HepG2 (cell line): ENCODE data around the gene SH3GL2. TPM values are rescaled to one million over a fixed set of nuclear protein-coding genes. Genes with fewer than 3 reads are reported as not detected.

Source experiments
- ATAC-seq: fragments of 200-7000 bp; cut with Tn5 transposase; 3 replicates; pipeline ENCODE4 v1.9.1; 2020; ENCODE audit warnings: mild to moderate bottlenecking, moderate library complexity
- BruUV-seq: library from RNA; stranded (reverse); fragments of 400-500 nt; replicated peaks from 2 replicates; lab custom pipeline; 2021; lab: Mats Ljungman, UMichigan
- CTCF ChIA-PET: fragments of 300-600 bp; formaldehyde crosslinking; extraction: SDS; loops from one replicate; lab custom pipeline; 2021; ENCODE audit warnings: low total read pairs, inconsistent platforms, low intra/inter-chr PET ratio; lab: Yijun Ruan, JAX
- POLR2A ChIA-PET: fragments of 350-600 bp; sonication (Branson Sonifier 250); formaldehyde crosslinking; loops from one replicate; lab custom pipeline; 2020; ENCODE audit warnings: antibody characterized with exemption, inconsistent platforms; lab: Yijun Ruan, JAX
- DNase-seq: peaks from one replicate; pipeline ENCODE4 v3.0.0-alpha.2; 2015; ENCODE audit warnings: low spot score
- FAIRE-seq: peaks from 3 replicates; lab custom pipeline; 2011; peaks lifted over from hg19 to GRCh38; lab: Jason Lieb, UNC
- H2AFZ ChIP-seq: one replicate; pipeline ENCODE4 v1.6.1; 2011; ENCODE audit warnings: low read length, inconsistent platforms
- H3K27ac ChIP-seq: fragments of 300-600 bp; 3 replicates; pipeline ENCODE4 v1.8.0; 2011; ENCODE audit warnings: mixed run types, mild to moderate bottlenecking, mixed read lengths, low read length, inconsistent platforms; ENCODE audit not compliant: insufficient read depth; ENCODE audit errors: extremely low read length
- H3K27me3 ChIP-seq, 2 experiments: fragments of 200-600 bp in 1 of 2; 2 replicates in 1 of 2; 3 replicates in 1 of 2; pipeline versions ENCODE4 v1.6.0 to v1.8.0; 2011; ENCODE audit warnings: low read length in 2 of 2, mild to moderate bottlenecking in 2 of 2, moderate library complexity in 2 of 2, inconsistent platforms in 1 of 2; ENCODE audit not compliant: insufficient read depth in 2 of 2, control insufficient read depth in 1 of 2
- H3K36me3 ChIP-seq, 2 experiments: fragments of 200-600 bp in 1 of 2; replicated peaks in 1 of 2; 2 replicates in 1 of 2; 3 replicates in 1 of 2; pipeline versions ENCODE4 v1.5.1 to v1.8.0; 2011; ENCODE audit warnings: low read length in 2 of 2, inconsistent platforms in 1 of 2; ENCODE audit not compliant: insufficient read depth in 2 of 2, control insufficient read depth in 1 of 2
- H3K4me1 ChIP-seq: 2 replicates; pipeline ENCODE4 v1.5.1; 2012; ENCODE audit warnings: low read length, inconsistent platforms; ENCODE audit not compliant: insufficient read depth
- H3K4me2 ChIP-seq: 2 replicates; pipeline ENCODE4 v1.6.0; 2011; ENCODE audit warnings: low read depth, low read length, inconsistent platforms
- H3K4me3 ChIP-seq, 3 experiments: fragments of 200-600 bp in 1 of 3; sonication (generic), shearing (Covaris generic) in 1 of 3; replicated peaks in 1 of 3; 2 replicates each; pipeline ENCODE4 v1.5.1; 2011 to 2016; ENCODE audit warnings: low read length in 3 of 3, inconsistent platforms in 2 of 3, low read depth in 2 of 3, mild to moderate bottlenecking in 2 of 3, control low read depth in 1 of 3, mixed read lengths in 1 of 3; ENCODE audit not compliant: insufficient read depth in 1 of 3
- H3K79me2 ChIP-seq: one replicate; pipeline ENCODE4 v1.6.1; 2011; ENCODE audit warnings: low read length, inconsistent platforms; ENCODE audit not compliant: insufficient read depth
- H3K9ac ChIP-seq: 2 replicates; pipeline ENCODE4 v1.6.0; 2011; ENCODE audit warnings: mild to moderate bottlenecking, low read depth, low read length, inconsistent platforms; ENCODE audit not compliant: insufficient read depth
- H3K9me3 ChIP-seq: 2 replicates; pipeline ENCODE4 v1.5.1; 2012; ENCODE audit warnings: mild to moderate bottlenecking, low read length
- H4K20me1 ChIP-seq: 2 replicates; pipeline ENCODE4 v1.6.0; 2011; ENCODE audit warnings: inconsistent platforms, mild to moderate bottlenecking, low read length, moderate library complexity; ENCODE audit not compliant: insufficient read depth
- FIP1L1 ChIP-seq: fragments of 200-400 bp; formaldehyde crosslinking; IDR thresholded peaks from 2 replicates; pipeline ENCODE4 v1.6.1; 2018; ENCODE audit warnings: low read depth, mild to moderate bottlenecking, low read length, moderate library complexity, borderline replicate concordance; ENCODE audit not compliant: insufficient read depth
- HMGA1 ChIP-seq: sonication (generic); formaldehyde crosslinking; conservative IDR thresholded peaks from 2 replicates; pipeline ENCODE4 v1.4.0; 2020; ENCODE audit warnings: missing genetic modification reagents
- HMGXB4 ChIP-seq, 2 experiments: sonication (generic) in 1 of 2; formaldehyde crosslinking in 1 of 2; IDR thresholded peaks; 2 replicates each; pipeline versions ENCODE4 v1.4.0 to v1.6.1; 2018 to 2020; ENCODE audit warnings: missing genetic modification reagents in 2 of 2, borderline replicate concordance in 1 of 2, low read depth in 1 of 2, mild to moderate bottlenecking in 1 of 2, missing biosample characterization in 1 of 2
- LCORL ChIP-seq, 2 experiments: fragments of 450-650 bp in 1 of 2; sonication (generic) in 1 of 2; formaldehyde crosslinking in 1 of 2; IDR thresholded peaks; 2 replicates each; pipeline versions ENCODE4 v1.5.0 to v1.6.1; 2017 to 2020; ENCODE audit warnings: antibody characterized with exemption in 1 of 2, missing genetic modification reagents in 1 of 2
- NFRKB ChIP-seq: fragments of 450-650 bp; IDR thresholded peaks from 2 replicates; pipeline ENCODE4 v1.6.1; 2017
- SAP130 ChIP-seq: IDR thresholded peaks from 2 replicates; pipeline ENCODE4 v1.6.1; 2016; ENCODE audit warnings: low read depth
- SKIL ChIP-seq: sonication (generic); formaldehyde crosslinking; IDR thresholded peaks from 2 replicates; pipeline ENCODE4 v1.8.0; 2022; ENCODE audit warnings: missing genetic modification reagents, mild to moderate bottlenecking, moderate library complexity, borderline replicate concordance
- THYN1 ChIP-seq: sonication (generic); formaldehyde crosslinking; IDR thresholded peaks from 2 replicates; pipeline ENCODE4 v1.8.1; 2023; ENCODE audit warnings: low read depth, mild to moderate bottlenecking, moderate library complexity, missing genetic modification reagents, borderline replicate concordance
- TRIM24 ChIP-seq: sonication (generic); formaldehyde crosslinking; IDR thresholded peaks from 2 replicates; pipeline ENCODE4 v1.8.0; 2022; ENCODE audit warnings: mild to moderate bottlenecking, missing genetic modification reagents
- ZFP36L2 ChIP-seq: sonication (generic); formaldehyde crosslinking; IDR thresholded peaks from 2 replicates; pipeline ENCODE4 v1.4.0; 2020; ENCODE audit warnings: missing genetic modification reagents
- ZMYM4 ChIP-seq: sonication (generic); formaldehyde crosslinking; IDR thresholded peaks from 2 replicates; pipeline ENCODE4 v1.8.1; 2023; ENCODE audit warnings: mild to moderate bottlenecking, missing genetic modification reagents
- WGBS: methylation state at CpG from one replicate; pipeline ENCODE4 v1.1.6; 2017; ENCODE audit warnings: low lambda C conversion rate; 5-methylcytosine and 5-hydroxymethylcytosine counted together
- in situ Hi-C: cut with HindIII; loops from 2 replicates; pipeline ENCODE4 v1.10.0; 2017; ENCODE audit warnings: low pct_unique_long_range_greater_than_20kb; ENCODE audit not compliant: extremely low pct_ligation_motif_present
- intact Hi-C: fragments of 100-400 bp; cut with micrococcal nuclease; formaldehyde crosslinking; loops from one replicate; pipeline ENCODE4 v1.10.0; 2022; ENCODE audit not compliant: unreplicated experiment
- polyA plus RNA-seq, 8 experiments: library from polyadenylated mRNA; depleted of rRNA in 3 of 8; stranded (reverse) in 7 of 8; unstranded in 1 of 8; fragments of >200 nt; fragmentation: Illumina TruSeq in 4 of 8; extraction: Trizol in 4 of 8; gene quantifications; 2 replicates each; pipeline versions ENCODE4 v1.2.1 to v1.2.3, GENCODE V29; 2011 to 2016; ENCODE audit warnings: low read depth in 4 of 8, missing spikeins in 1 of 8, mixed read lengths in 1 of 8; ENCODE audit not compliant: insufficient read depth in 1 of 8
- total RNA-seq, 5 experiments: library from RNA; depleted of rRNA; stranded (reverse); fragments of >200 nt; fragmentation: Illumina TruSeq; extraction: Trizol; gene quantifications; 2 replicates each; pipeline ENCODE4 v1.2.3, GENCODE V29; 2016; ENCODE audit warnings: low read depth in 1 of 5
- TF ChIP-seq, protein P1 (sequence below): sonication (generic); formaldehyde crosslinking; IDR thresholded peaks from 2 replicates; pipeline ENCODE4 v1.8.0; 2022; ENCODE audit warnings: missing genetic modification reagents, mild to moderate bottlenecking, borderline replicate concordance
- TF ChIP-seq, protein P2 (sequence below): sonication (generic); formaldehyde crosslinking; IDR thresholded peaks from 2 replicates; pipeline ENCODE4 v1.8.1; 2023; ENCODE audit warnings: mild to moderate bottlenecking, missing genetic modification reagents, borderline replicate concordance

Gene SH3GL2
- total and polyA plus RNA-seq, 2 of the 13 experiments (the other 11 are each of a cell fraction or from before 2014, with no cell fraction given), result 0.04 TPM; not detected in 1

DNA sequence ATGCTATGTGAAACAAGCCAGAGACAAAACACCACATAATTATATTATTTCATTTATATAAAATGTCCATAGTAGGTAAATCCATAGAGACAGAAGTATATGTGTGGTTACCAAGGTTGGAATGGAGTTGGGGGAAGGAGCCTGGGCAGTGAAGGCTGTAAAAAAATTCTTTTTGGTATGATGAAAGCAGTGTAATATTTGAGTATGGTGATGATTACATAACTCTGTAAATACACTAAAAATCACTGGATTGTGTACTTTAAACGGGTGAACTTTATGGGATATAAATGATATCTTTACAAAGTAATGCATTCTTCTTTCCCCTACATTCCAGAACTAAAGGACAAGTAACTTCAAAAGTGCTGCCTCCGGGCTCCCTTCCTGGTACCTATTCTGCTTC is 155.8 kb downstream of the SH3GL2 start:
- Histone ChIP-seq H3K4me2 (no peak overlapping the region), H3K36me3 (no peaks in the 10 kb centered on the region), H3K4me3 (no peak overlapping the region), H3K27ac (no peak overlapping the region), H3K79me2 (no peaks in the 10 kb centered on the region), H4K20me1 (no peaks in the 10 kb centered on the region), H3K27me3 (no peaks in the 10 kb centered on the region), H3K9ac (no peak overlapping the region), H3K4me1 (no peaks in the 10 kb centered on the region), H3K9me3 (no peaks in the 10 kb centered on the region), H2AFZ (no peak overlapping the region)
- DNase-seq (no peak), ATAC-seq (no peak), FAIRE-seq (no peak)
- intact Hi-C loops (no loop called here), in situ Hi-C loops (no loop called here)
- BruUV-seq, result no TSS peak
- ChIA-PET POLR2A (no interaction called here), CTCF (no interaction called here)
- TF ChIP-seq, protein P1, sequence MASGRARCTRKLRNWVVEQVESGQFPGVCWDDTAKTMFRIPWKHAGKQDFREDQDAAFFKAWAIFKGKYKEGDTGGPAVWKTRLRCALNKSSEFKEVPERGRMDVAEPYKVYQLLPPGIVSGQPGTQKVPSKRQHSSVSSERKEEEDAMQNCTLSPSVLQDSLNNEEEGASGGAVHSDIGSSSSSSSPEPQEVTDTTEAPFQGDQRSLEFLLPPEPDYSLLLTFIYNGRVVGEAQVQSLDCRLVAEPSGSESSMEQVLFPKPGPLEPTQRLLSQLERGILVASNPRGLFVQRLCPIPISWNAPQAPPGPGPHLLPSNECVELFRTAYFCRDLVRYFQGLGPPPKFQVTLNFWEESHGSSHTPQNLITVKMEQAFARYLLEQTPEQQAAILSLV, result no peak
- no peak for TF ChIP-seq LCORL (IDR thresholded peaks at IDR 0.05)
- TF ChIP-seq LCORL (CRISPR knock-in tag; IDR thresholded peaks at IDR 0.05), result no peak
- TF ChIP-seq HMGXB4 (CRISPR knock-in tag; IDR thresholded peaks at IDR 0.05; ENCODE audit: borderline replicate concordance in 1 of 2, low read depth in 1 of 2), result no peak
- TF ChIP-seq THYN1 (CRISPR knock-in tag), result no peak
- no peak for TF ChIP-seq SAP130
- no peak for TF ChIP-seq NFRKB
- TF ChIP-seq HMGA1, result no peak
- TF ChIP-seq, protein P2, sequence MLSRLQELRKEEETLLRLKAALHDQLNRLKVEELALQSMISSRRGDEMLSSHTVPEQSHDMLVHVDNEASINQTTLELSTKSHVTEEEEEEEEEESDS (CRISPR knock-in tag), result no peak
- no peak for TF ChIP-seq ZMYM4 (CRISPR knock-in tag)
- no peak for TF ChIP-seq ZFP36L2 (CRISPR knock-in tag)
- no peak for TF ChIP-seq SKIL
- TF ChIP-seq FIP1L1, result no peak
- TF ChIP-seq TRIM24, result no peak
- 19% methylated on average over 2 of the region's 2 CpGs for WGBS
